Loucy (cell line): ENCODE data around the gene CAPN9.

Experiments
- H2AFZ ChIP-seq: fragments of 200-600 bp; sonication (generic); 2 replicates; pipeline ENCODE4 v1.6.0; 2016; ENCODE audit warnings: antibody characterized with exemption, mild to moderate bottlenecking, low read length, moderate library complexity
- H3F3A ChIP-seq: fragments of 200-600 bp; 2 replicates; pipeline ENCODE4 v1.6.0; 2016; ENCODE audit warnings: antibody characterized with exemption, low read depth, mild to moderate bottlenecking
- H3K27me3 ChIP-seq: fragments of 200-600 bp; sonication (generic); 2 replicates; pipeline ENCODE4 v1.6.1; 2014; ENCODE audit warnings: low read length, mild to moderate bottlenecking; ENCODE audit not compliant: insufficient read depth, poor library complexity, severe bottlenecking
- H3K36me3 ChIP-seq: fragments of 200-600 bp; sonication (generic); 2 replicates; pipeline ENCODE4 v1.6.1; 2016; ENCODE audit warnings: low read length; ENCODE audit not compliant: insufficient read depth
- H3K4me1 ChIP-seq: fragments of 200-600 bp; sonication (generic); 2 replicates; pipeline ENCODE4 v1.5.1; 2014; ENCODE audit warnings: low read length, mild to moderate bottlenecking; ENCODE audit not compliant: insufficient read depth, poor library complexity, severe bottlenecking
- H3K4me2 ChIP-seq: fragments of 200-600 bp; sonication (generic); 2 replicates; pipeline ENCODE4 v1.6.0; 2014; ENCODE audit warnings: antibody characterized with exemption, low read length, low read depth, mild to moderate bottlenecking; ENCODE audit not compliant: poor library complexity, severe bottlenecking
- H3K4me3 ChIP-seq: fragments of 200-600 bp; sonication (generic); 2 replicates; pipeline ENCODE4 v1.5.1; 2014; ENCODE audit warnings: low read length, mild to moderate bottlenecking, mixed read lengths; ENCODE audit not compliant: poor library complexity, severe bottlenecking
- H3K79me2 ChIP-seq: fragments of 200-600 bp; sonication (generic); 2 replicates; pipeline ENCODE4 v1.6.1; 2014; ENCODE audit warnings: low read length; ENCODE audit not compliant: insufficient read depth
- H3K9ac ChIP-seq: fragments of 200-600 bp; sonication (generic); 2 replicates; pipeline ENCODE4 v1.6.0; 2014; ENCODE audit warnings: mild to moderate bottlenecking, low read depth, low read length, moderate library complexity; ENCODE audit not compliant: poor library complexity, severe bottlenecking
- H3K9me2 ChIP-seq: fragments of 200-600 bp; sonication (generic); replicated peaks from 2 replicates; pipeline ENCODE4 v1.6.1; 2016; ENCODE audit warnings: low read depth, low read length, mixed read lengths
- H3K9me3 ChIP-seq: fragments of 200-600 bp; sonication (generic); 2 replicates; pipeline ENCODE4 v1.6.1; 2014; ENCODE audit warnings: mild to moderate bottlenecking, antibody characterized with exemption, low read length, low read depth; ENCODE audit not compliant: insufficient read depth
- H4K20me1 ChIP-seq: fragments of 200-600 bp; sonication (generic); 2 replicates; pipeline ENCODE4 v1.6.0; 2014; ENCODE audit warnings: antibody characterized with exemption, low read length, mild to moderate bottlenecking; ENCODE audit not compliant: insufficient read depth, poor library complexity, severe bottlenecking
- CTCF ChIP-seq: fragments of 200-600 bp; sonication (generic); conservative IDR thresholded peaks from 2 replicates; pipeline ENCODE4 v1.5.1; 2014; ENCODE audit warnings: mild to moderate bottlenecking, antibody characterized with exemption, low read length
- EZH2phosphoT487 ChIP-seq: fragments of 200-600 bp; IDR thresholded peaks from 2 replicates; pipeline ENCODE4 v1.6.1; 2018; ENCODE audit warnings: antibody characterized with exemption, mild to moderate bottlenecking, moderate library complexity, borderline replicate concordance

The CAPN9 gene

GRCh38 chr1:230746617-230747016 lies 571 bp upstream of the CAPN9 start:
- H3K9ac ChIP-seq: no peak overlapping the region
- H3K9me3 ChIP-seq: no peaks in the 10 kb centered on the region
- H3K4me1 ChIP-seq: no peaks in the 10 kb centered on the region
- no peak overlapping the region for H3K4me2 ChIP-seq
- H3K4me3 ChIP-seq: no peak overlapping the region
- H3K79me2 ChIP-seq: no peaks in the 10 kb centered on the region
- H3K27me3 ChIP-seq: no peaks in the 10 kb centered on the region
- no peaks in the 10 kb centered on the region for H3F3A ChIP-seq
- no peaks in the 10 kb centered on the region for H4K20me1 ChIP-seq
- no peaks in the 10 kb centered on the region for H3K9me2 ChIP-seq
- no peaks in the 10 kb centered on the region for H3K36me3 ChIP-seq
- TF ChIP-seq EZH2phosphoT487 (no peak), CTCF (no peak)
- no peak overlapping the region for H2AFZ ChIP-seq

GRCh38 chr1:230747890-230748800 lies 957 bp downstream of the CAPN9 start:
- Histone ChIP-seq H3K9ac (no peak overlapping the region), H3K4me3 (no peak overlapping the region), H3K4me2 (no peak overlapping the region), H2AFZ (no peak overlapping the region), H3K4me1 (no peaks in the 10 kb centered on the region), H3K36me3 (no peaks in the 10 kb centered on the region), H3K79me2 (no peaks in the 10 kb centered on the region), H3K9me3 (no peaks in the 10 kb centered on the region), H3K9me2 (no peaks in the 10 kb centered on the region), H4K20me1 (no peaks in the 10 kb centered on the region), H3F3A (no peaks in the 10 kb centered on the region), H3K27me3 (no peaks in the 10 kb centered on the region)
- TF ChIP-seq EZH2phosphoT487 (no peak), CTCF (no peak)

GRCh38 chr1:230749150-230749549 lies 2.0 kb downstream of the CAPN9 start:
- no peak overlapping the region for H3K4me2 ChIP-seq

More at GRCh38 chr1:230749150-230749549, 2.0 kb downstream of the CAPN9 start:
- Histone ChIP-seq H3K9me3 (no peaks in the 10 kb centered on the region), H3K4me3 (no peak overlapping the region), H3K4me1 (no peaks in the 10 kb centered on the region), H3K27me3 (no peaks in the 10 kb centered on the region), H3K79me2 (no peaks in the 10 kb centered on the region), H3K36me3 (no peaks in the 10 kb centered on the region), H2AFZ (no peak overlapping the region), H4K20me1 (no peaks in the 10 kb centered on the region), H3K9ac (no peak overlapping the region), H3F3A (no peaks in the 10 kb centered on the region), H3K9me2 (no peaks in the 10 kb centered on the region)
- no peak for TF ChIP-seq CTCF
- no peak for TF ChIP-seq EZH2phosphoT487
